Neutrophil (primary cell): ENCODE measurements around the gene FOXO3B.
"Not testable (repeated sequence)": the region's sequence is repeated elsewhere in the genome, so short reads cannot be mapped to it uniquely, and the experiment has no call there.

Experiments
- H3K27ac ChIP-seq: fragments of 200-600 bp; sonication (generic); 2 replicates; pipeline ENCODE4 v1.5.1; 2016; ENCODE audit warnings: mild to moderate bottlenecking, moderate library complexity
- H3K27me3 ChIP-seq: fragments of 200-600 bp; sonication (generic); 2 replicates; pipeline ENCODE4 v1.6.0; 2016; ENCODE audit warnings: mild to moderate bottlenecking
- H3K36me3 ChIP-seq: fragments of 200-600 bp; sonication (generic); 2 replicates; pipeline ENCODE4 v1.5.1; 2017
- H3K4me1 ChIP-seq, 2 experiments: fragments of 200-600 bp in 1 of 2; sonication (generic) in 1 of 2; 1 replicate in 1 of 2; 2 replicates in 1 of 2; pipeline versions ENCODE4 v1.5.1 to v1.6.1; 2013 to 2016; ENCODE audit warnings: low read depth in 1 of 2, low read length in 1 of 2, mild to moderate bottlenecking in 1 of 2, moderate library complexity in 1 of 2; ENCODE audit not compliant: control insufficient read depth in 1 of 2, insufficient read depth in 1 of 2
- H3K4me3 ChIP-seq, 2 experiments: fragments of 200-600 bp in 1 of 2; sonication (generic) in 1 of 2; 1 replicate in 1 of 2; 2 replicates in 1 of 2; pipeline ENCODE4 v1.5.1; 2013 to 2016; ENCODE audit warnings: low read depth in 1 of 2, low read length in 1 of 2, mild to moderate bottlenecking in 1 of 2, moderate library complexity in 1 of 2
- H3K9me3 ChIP-seq: fragments of 200-600 bp; sonication (generic); 2 replicates; pipeline ENCODE4 v1.5.1; 2016

Gene FOXO3B

GRCh38 chr17:18634550-18635263 is 47.4 kb downstream of the FOXO3B start:
- H3K36me3 ChIP-seq, H3K9me3 ChIP-seq, H3K27ac ChIP-seq, H3K4me1 ChIP-seq, H3K4me3 ChIP-seq: not testable (repeated sequence)
- peaks cover 49% of the 10 kb centered on the region for H3K27me3 ChIP-seq
